ENCODE measurements around the gene HMGN1.
A peak's percentile ranks its signal among the peaks of the same experiment; 100 is the strongest.

The HMGN1 gene, protein sequence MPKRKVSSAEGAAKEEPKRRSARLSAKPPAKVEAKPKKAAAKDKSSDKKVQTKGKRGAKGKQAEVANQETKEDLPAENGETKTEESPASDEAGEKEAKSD

DNA sequence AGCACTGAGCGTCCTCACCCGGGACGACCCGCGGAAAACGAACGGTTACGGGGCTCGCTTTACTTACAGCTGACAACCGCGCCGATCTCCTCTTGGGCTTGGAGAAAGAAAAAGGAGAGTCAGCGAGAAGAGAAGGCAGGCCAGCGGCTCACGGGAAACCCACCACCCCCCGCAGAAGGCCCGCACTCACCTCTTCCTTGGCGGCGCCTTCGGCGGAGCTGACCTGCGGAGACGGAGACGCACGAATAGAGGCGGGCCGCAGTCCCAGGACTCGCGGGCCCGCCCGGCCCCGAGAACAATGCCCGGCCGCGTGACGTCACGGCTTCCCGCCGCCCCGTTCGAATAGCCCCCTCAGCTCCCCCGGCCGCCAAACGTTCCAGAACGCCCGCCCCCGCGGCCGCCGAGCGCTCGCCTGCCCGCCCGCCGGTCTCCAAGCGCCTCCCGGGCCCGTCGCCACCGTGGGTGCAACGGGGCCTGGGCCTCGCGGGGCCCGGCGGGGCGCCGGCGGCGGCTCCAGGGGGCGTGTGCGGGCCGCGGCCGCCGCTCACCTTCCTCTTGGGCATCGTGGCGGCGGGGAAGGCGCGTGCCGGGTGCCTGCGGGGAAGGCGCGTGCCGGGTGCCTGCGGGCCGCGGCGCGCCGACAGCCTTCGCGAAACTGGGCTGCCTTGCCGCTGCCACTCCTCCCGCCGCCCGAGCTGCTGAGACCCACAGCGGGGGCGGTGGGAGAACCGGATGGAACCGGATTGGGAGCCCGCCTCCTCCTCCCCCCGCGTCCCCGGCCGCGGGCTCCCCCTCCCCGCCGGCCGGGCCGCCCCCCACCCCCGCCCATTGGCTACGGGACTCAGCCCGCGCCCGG, at the start of gene HMGN1:
Gene HMGN1, minus strand, starts transcription at position 734 of the 856 bp plus-strand sequence. Its CDS starts 171 bp downstream, at position 563.
- Histone ChIP-seq H3K36me3 (ENCODE audit: control insufficient read depth, insufficient read depth, low read length) (no peaks in the 10 kb centered on the region), H3K27me3 (ENCODE audit: control insufficient read depth, insufficient read depth, low read length) (no peaks in the 10 kb centered on the region), H3K9ac (ENCODE audit: low read length) (peak within 1 kb of the TSS; percentile 81), H3K27ac (ENCODE audit: low read depth, low read length) (peak within 1 kb of the TSS; percentile 86), H3K4me3 (ENCODE audit: low read length) (peak within 1 kb of the TSS; percentile 90), H3K4me1 (ENCODE audit: control insufficient read depth, insufficient read depth, low read length) (peaks cover 5% of the 10 kb centered on the region)

DNA sequence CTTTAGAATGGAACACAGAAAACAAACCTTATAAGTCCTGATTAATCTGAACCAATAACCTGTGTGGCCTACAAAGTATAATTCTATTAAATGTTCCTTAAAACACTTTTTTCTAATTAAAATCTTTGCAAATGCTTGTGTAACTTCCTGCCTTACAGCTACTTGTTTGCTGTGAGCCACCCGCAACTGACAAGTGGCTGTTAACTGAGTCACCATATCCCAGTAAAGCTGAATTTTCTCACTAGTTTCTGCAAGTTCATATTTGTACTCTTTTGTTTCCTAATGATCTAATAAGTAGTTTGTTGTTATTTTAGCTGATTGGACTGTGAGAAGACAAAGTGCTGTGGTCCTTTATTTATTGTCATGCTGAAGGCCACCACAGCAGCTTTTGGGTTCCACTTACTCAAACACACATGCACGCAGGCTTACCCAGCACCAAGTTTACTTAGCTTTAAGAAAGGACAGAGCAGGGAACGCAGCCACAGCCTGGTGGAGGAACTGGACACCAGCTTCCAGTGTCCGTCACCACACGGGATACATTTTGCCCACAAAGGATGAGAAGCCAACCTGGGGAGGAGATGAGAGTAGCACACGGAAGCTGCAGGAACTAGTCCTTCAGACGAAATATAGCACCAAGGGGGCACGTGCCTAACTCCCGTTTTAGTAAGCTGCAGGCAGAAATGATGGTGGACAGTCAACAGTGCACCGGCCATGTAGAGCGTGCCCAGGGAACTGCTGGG, 48.9 kb upstream of the HMGN1 start:
- no peak overlapping the region for H3K9ac ChIP-seq (ENCODE audit: low read length)
- H3K36me3 ChIP-seq (ENCODE audit: control insufficient read depth, insufficient read depth, low read length): peaks cover 8% of the 10 kb centered on the region
- H3K27ac ChIP-seq (ENCODE audit: low read depth, low read length): no peak overlapping the region
- no peak overlapping the region for H3K4me3 ChIP-seq (ENCODE audit: low read length)
- no peaks in the 10 kb centered on the region for H3K27me3 ChIP-seq (ENCODE audit: control insufficient read depth, insufficient read depth, low read length)
- H3K4me1 ChIP-seq (ENCODE audit: control insufficient read depth, insufficient read depth, low read length): no peaks in the 10 kb centered on the region

DNA sequence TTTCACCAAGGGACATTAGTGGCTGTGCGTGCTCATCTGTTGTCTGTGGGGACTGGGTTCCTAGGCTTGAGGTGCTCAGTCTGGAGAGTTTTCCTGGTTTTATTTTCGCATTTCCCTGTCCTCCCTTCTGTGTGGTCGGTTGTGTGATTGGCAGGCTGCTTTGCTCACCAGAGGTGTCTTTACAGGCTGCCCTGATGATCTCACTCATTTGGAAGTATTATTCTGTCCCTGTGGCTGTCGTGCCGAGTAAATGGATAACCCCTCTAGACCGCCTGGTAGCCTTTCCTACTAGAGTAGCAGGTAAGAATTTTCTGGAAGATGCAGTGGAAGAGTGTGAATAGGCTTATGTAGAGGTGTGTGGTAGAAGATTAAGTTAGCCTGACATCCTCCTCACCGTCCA, 44.1 kb upstream of the HMGN1 start:
- no peaks in the 10 kb centered on the region for H3K27me3 ChIP-seq (ENCODE audit: control insufficient read depth, insufficient read depth, low read length)
- peaks cover 21% of the 10 kb centered on the region for H3K36me3 ChIP-seq (ENCODE audit: control insufficient read depth, insufficient read depth, low read length)
- peaks cover 4% of the 10 kb centered on the region for H3K4me1 ChIP-seq (ENCODE audit: control insufficient read depth, insufficient read depth, low read length)
- H3K4me3 ChIP-seq (ENCODE audit: low read length): no peak overlapping the region
- H3K27ac ChIP-seq (ENCODE audit: low read depth, low read length): no peak overlapping the region
- H3K9ac ChIP-seq (ENCODE audit: low read length): no peak overlapping the region

DNA sequence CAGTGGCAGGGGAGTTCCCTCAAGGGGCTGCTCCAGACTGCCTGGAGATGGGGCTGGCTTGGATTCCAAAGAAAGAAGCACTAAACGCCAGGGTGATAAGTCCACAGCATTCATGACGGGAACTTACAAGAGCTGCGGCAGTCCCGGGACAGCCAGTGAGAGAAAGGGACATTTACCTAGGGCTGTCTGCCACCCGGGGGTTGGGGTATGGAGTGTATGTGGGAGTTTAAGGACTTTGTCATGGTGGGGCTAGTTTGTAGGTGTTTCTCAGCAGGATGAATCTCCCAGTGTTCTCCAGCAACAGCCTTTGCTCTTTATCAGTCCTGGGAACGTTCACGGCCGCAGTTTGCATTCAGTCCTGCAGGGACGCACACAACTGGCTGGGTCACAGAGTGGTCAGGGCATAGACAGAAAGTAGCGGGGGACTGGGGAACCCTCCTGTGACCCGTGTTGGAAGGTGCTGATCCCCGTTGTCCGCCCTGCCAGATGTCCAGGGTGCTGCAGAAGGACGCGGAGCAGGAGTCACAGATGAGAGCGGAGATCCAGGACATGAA, 41.4 kb upstream of the HMGN1 start:
- H3K4me1 ChIP-seq (ENCODE audit: control insufficient read depth, insufficient read depth, low read length): peaks cover 11% of the 10 kb centered on the region
- peaks cover 19% of the 10 kb centered on the region for H3K36me3 ChIP-seq (ENCODE audit: control insufficient read depth, insufficient read depth, low read length)
- H3K4me3 ChIP-seq (ENCODE audit: low read length): no peak overlapping the region
- H3K9ac ChIP-seq (ENCODE audit: low read length): no peak overlapping the region
- no peaks in the 10 kb centered on the region for H3K27me3 ChIP-seq (ENCODE audit: control insufficient read depth, insufficient read depth, low read length)
- H3K27ac ChIP-seq (ENCODE audit: low read depth, low read length): no peak overlapping the region

DNA sequence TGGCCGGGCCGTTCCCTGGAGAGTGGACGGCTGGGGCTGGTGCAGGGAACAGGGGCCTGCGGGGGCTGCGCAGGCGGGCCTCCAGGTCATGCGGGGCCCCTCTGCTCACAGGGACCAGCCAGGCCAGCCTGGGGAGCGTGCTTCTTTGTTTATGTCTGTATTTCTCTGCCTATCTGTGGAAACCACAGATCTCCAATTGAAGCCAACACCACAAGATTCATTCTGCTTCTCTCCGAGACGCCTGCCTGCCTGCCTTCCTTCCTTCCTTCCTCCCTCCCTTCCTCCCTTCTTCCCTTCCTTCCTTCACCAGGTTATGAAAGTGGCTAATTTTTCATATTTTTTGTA, 39.9 kb upstream of the HMGN1 start:
- peaks cover 11% of the 10 kb centered on the region for H3K4me1 ChIP-seq (ENCODE audit: control insufficient read depth, insufficient read depth, low read length)

DNA sequence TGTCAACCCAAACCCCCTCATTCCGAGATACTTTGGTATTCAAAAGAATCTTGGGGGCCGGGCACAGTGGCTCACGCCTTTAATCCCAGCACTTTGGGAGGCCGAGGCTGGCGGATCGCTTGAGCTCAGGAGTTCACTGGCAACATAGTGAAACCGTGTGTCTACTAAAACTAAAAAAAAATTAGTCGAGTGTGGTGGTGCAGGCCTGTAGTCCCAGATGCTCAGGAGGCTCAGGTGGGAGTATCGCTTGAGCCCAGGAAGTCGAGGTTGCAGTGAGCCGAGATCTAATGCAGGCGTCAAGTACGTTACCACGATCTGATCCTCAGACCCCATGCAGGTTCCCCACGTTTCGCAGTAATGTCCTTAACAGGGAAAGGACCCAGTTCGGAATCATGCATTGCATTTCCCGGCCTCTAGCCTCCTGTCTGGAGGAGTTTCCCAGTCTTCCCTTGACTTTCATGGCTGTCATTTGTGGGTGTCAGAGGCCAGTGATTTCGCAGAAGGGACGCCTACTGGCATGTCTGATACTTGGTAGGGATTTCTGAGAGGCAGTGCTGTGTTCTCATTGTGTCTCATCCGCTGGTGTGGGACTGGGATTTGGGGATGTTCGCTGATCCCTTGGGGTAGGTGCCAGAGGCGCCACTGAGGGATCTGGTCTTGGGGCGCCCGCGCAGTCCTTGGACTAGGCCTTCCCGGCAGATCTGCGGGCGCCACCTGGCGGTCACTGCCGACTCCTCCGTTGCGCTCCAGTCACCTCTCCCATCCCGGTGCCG, 39.3 kb upstream of the HMGN1 start:
- peaks cover 11% of the 10 kb centered on the region for H3K4me1 ChIP-seq (ENCODE audit: control insufficient read depth, insufficient read depth, low read length)
- H3K27me3 ChIP-seq (ENCODE audit: control insufficient read depth, insufficient read depth, low read length): no peaks in the 10 kb centered on the region
- H3K36me3 ChIP-seq (ENCODE audit: control insufficient read depth, insufficient read depth, low read length): peaks cover 17% of the 10 kb centered on the region
- no peak overlapping the region for H3K9ac ChIP-seq (ENCODE audit: low read length)
- H3K4me3 ChIP-seq (ENCODE audit: low read length): peak overlapping the region; percentile 63
- peak overlapping the region; percentile 69 for H3K27ac ChIP-seq (ENCODE audit: low read depth, low read length)

More for the DNA sequence above, 39.9 kb upstream of the HMGN1 start:
- Histone ChIP-seq H3K4me3 (ENCODE audit: low read length) (peak overlapping the region; percentile 63), H3K9ac (ENCODE audit: low read length) (no peak overlapping the region), H3K27me3 (ENCODE audit: control insufficient read depth, insufficient read depth, low read length) (no peaks in the 10 kb centered on the region), H3K27ac (ENCODE audit: low read depth, low read length) (no peak overlapping the region), H3K36me3 (ENCODE audit: control insufficient read depth, insufficient read depth, low read length) (peaks cover 19% of the 10 kb centered on the region)

DNA sequence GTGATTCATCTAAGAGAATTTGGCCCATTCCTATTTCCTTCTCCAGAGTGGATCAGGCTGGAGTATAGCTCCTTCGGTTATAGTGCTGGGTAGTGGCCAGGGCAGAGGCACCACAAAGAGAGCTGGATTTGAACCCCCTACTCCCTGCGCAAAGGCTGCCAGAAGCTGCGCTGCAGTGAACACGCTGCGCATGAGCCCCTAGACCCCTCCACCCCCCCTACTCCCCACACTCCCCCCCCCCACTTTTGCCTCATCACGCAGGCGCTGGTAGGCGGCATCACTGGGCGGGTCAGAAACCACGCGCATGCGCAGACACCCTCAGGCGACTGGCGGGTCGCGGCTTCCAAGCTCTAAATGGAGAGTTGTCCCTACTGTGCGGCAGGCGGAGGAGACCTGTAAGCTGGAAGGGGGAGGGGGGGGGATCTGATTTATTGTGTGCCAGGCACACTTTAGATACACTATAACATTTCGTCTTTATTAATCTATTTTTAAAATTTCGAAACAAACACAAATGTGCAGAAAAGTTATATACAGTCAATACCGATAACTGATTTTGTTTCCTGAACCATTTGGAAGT, 38.7 kb upstream of the HMGN1 start:
- H3K4me3 ChIP-seq (ENCODE audit: low read length): peak overlapping the region; percentile 63
- peak overlapping the region; percentile 69 for H3K27ac ChIP-seq (ENCODE audit: low read depth, low read length)
- H3K27me3 ChIP-seq (ENCODE audit: control insufficient read depth, insufficient read depth, low read length): no peaks in the 10 kb centered on the region
- peaks cover 10% of the 10 kb centered on the region for H3K36me3 ChIP-seq (ENCODE audit: control insufficient read depth, insufficient read depth, low read length)
- no peak overlapping the region for H3K9ac ChIP-seq (ENCODE audit: low read length)
- H3K4me1 ChIP-seq (ENCODE audit: control insufficient read depth, insufficient read depth, low read length): peaks cover 11% of the 10 kb centered on the region

DNA sequence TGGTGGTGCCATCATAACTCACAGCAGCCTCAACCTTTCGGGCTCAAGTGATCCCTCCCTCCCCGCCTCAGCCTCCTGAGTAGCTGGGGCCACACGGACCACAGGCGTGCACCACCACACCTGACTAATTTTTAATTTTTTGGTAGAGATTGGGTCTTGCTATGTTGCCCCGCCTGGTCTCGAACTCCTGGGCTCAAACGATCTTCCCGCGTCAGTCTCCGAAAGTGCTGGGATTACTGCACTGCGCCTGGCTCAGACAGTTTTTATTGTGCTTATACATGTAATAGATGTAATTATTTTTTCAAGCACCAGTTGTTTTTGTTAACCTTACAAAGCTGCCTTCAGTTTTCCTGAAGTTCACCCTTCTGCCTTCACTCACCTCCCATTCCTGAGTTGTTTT, 38.0 kb upstream of the HMGN1 start:
- Histone ChIP-seq H3K4me3 (ENCODE audit: low read length) (no peak overlapping the region), H3K9ac (ENCODE audit: low read length) (no peak overlapping the region), H3K36me3 (ENCODE audit: control insufficient read depth, insufficient read depth, low read length) (peaks cover 4% of the 10 kb centered on the region), H3K27me3 (ENCODE audit: control insufficient read depth, insufficient read depth, low read length) (no peaks in the 10 kb centered on the region), H3K27ac (ENCODE audit: low read depth, low read length) (peak overlapping the region; percentile 69), H3K4me1 (ENCODE audit: control insufficient read depth, insufficient read depth, low read length) (peaks cover 11% of the 10 kb centered on the region)

DNA sequence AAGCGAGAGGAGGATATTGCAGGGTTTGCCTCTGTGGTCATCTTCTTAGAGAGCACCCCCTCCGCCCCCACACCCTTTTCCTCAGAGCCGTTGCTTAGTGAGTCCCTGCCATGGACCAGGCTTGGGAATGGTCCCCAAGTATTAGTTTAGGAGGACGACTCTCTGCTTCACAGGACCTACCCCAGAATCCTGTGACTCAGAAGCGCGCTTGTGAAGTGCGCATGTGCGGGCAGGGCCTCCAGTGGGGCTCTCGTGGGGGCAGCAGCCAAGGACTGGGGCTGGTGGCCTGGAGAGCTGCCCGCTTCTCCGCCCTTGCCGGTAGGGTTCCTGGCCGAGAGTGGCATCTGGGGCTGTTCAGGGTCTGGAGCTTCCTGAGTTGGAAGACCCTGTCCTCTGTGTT, 37.3 kb upstream of the HMGN1 start:
- Histone ChIP-seq H3K27ac (ENCODE audit: low read depth, low read length) (peak overlapping the region; percentile 79), H3K9ac (ENCODE audit: low read length) (peak overlapping the region; percentile 32), H3K36me3 (ENCODE audit: control insufficient read depth, insufficient read depth, low read length) (no peaks in the 10 kb centered on the region), H3K4me3 (ENCODE audit: low read length) (peak overlapping the region; percentile 57), H3K4me1 (ENCODE audit: control insufficient read depth, insufficient read depth, low read length) (peaks cover 12% of the 10 kb centered on the region), H3K27me3 (ENCODE audit: control insufficient read depth, insufficient read depth, low read length) (no peaks in the 10 kb centered on the region)

DNA sequence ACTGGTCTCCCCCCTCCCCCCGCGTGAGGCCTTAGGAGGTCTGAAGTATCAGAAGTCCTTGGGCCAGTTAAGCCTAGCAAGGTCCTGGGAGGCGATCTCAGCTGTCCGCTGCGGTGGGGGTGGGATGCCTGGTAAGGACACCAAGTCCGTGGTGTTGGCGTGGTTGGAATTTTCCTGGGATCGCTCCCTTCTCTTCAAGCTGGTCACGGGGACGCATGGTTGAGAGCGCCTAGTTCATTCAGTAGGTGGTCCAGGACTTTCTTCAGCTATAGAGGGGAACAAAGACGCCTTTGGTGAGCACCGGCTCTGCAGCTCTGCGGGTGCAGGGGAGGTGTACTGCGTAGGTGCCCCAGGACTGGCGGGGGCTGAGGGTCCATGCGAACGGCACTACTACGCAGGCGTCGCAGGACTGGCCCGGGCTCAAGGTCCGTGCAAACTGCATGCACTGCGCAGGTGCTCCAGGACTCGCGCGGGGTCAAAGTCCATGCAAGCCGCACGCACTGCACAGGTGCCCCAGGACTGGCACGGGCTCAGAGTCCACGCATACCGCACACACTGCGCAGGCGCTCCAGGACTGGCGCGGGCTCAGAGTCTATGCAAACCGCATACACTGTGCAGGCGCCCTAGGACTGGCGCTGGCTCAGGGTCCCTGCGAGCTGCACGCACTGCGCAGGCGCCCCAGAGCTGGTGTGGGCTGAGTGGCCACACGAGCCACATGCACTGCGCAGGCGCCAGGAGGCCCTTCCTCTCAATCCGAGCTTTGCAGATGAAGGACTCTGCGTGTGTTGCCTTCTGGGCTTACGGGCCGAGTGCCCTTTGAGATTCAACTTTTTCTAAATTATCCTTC, 36.6 kb upstream of the HMGN1 start:
- peak overlapping the region; percentile 79 for H3K27ac ChIP-seq (ENCODE audit: low read depth, low read length)

DNA sequence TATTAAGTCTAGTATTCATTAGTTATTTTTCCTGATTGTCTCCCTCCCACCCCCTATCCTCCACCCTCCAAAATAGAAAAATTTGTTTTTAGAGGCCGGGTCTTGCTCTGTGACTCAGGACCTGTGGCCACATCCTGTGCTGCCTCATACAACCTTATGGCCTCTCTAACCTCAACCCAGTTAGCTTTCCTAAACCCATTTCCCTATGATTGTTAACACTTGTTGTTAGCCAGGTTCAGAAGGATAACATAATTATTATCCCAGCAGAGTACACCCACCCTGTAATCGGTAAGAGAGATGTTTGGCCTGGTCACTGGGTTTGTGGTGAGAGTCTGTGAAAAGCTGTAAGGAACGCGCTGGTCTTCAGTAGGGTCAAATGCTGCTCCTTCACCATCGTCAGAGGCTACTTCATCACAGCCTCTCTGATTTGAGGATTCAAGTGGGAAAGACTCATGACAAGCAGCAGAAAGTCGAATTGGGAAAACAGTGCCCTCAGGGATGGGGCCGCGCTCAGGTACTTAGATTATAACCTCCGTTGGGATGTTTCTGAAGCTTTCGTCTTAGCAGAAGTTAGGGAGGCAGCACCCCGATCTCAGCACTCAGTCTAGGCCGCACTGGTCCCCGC, 35.9 kb upstream of the HMGN1 start:
- Histone ChIP-seq H3K36me3 (ENCODE audit: control insufficient read depth, insufficient read depth, low read length) (no peaks in the 10 kb centered on the region), H3K4me1 (ENCODE audit: control insufficient read depth, insufficient read depth, low read length) (peaks cover 16% of the 10 kb centered on the region), H3K9ac (ENCODE audit: low read length) (no peak overlapping the region), H3K27me3 (ENCODE audit: control insufficient read depth, insufficient read depth, low read length) (no peaks in the 10 kb centered on the region), H3K27ac (ENCODE audit: low read depth, low read length) (no peak overlapping the region), H3K4me3 (ENCODE audit: low read length) (no peak overlapping the region)

More for the DNA sequence above, 36.6 kb upstream of the HMGN1 start:
- Histone ChIP-seq H3K4me1 (ENCODE audit: control insufficient read depth, insufficient read depth, low read length) (peaks cover 15% of the 10 kb centered on the region), H3K4me3 (ENCODE audit: low read length) (peak overlapping the region; percentile 57), H3K9ac (ENCODE audit: low read length) (no peak overlapping the region), H3K27me3 (ENCODE audit: control insufficient read depth, insufficient read depth, low read length) (no peaks in the 10 kb centered on the region), H3K36me3 (ENCODE audit: control insufficient read depth, insufficient read depth, low read length) (no peaks in the 10 kb centered on the region)

All from rectal smooth muscle tissue (tissue), 1 donor.